Measurements from ENCODE around the gene IGF2R.

Gene IGF2R

GRCh38 chr6:159951772-159952171 is 17.1 kb upstream of the IGF2R start:
- TF ChIP-seq CTCF (IDR thresholded peaks at IDR 0.05; ENCODE audit: low read depth, low read length) = no peak
- DNase-seq (ENCODE audit: low read depth, low spot score) = no peak
- in situ Hi-C loops (cut with HindIII; ENCODE audit: low sequenced_read_pairs) = no loop called here
- H3K4me3 ChIP-seq (ENCODE audit: low read depth, low read length) = no peak overlapping the region

GRCh38 chr6:159952289-159953005 is 16.4 kb upstream of the IGF2R start:
- no peak for TF ChIP-seq CTCF (IDR thresholded peaks at IDR 0.05; ENCODE audit: low read depth, low read length)
- H3K4me3 ChIP-seq (ENCODE audit: low read depth, low read length) = no peak overlapping the region
- DNase-seq (ENCODE audit: low read depth, low spot score) = no peak
- in situ Hi-C loops (cut with HindIII; ENCODE audit: low sequenced_read_pairs) = no loop called here

GRCh38 chr6:159953091-159953601 is 15.7 kb upstream of the IGF2R start:
- H3K4me3 ChIP-seq (ENCODE audit: low read depth, low read length) = no peak overlapping the region
- no peak for TF ChIP-seq CTCF (IDR thresholded peaks at IDR 0.05; ENCODE audit: low read depth, low read length)
- peak; percentile 33 for DNase-seq (ENCODE audit: low read depth, low spot score)
- in situ Hi-C loops (cut with HindIII; ENCODE audit: low sequenced_read_pairs) = no loop called here

- in situ Hi-C loops (cut with HindIII; ENCODE audit: low sequenced_read_pairs) = no loop called here
- no peak overlapping the region for H3K4me3 ChIP-seq (ENCODE audit: low read depth, low read length)
- no peak for TF ChIP-seq CTCF (IDR thresholded peaks at IDR 0.05; ENCODE audit: low read depth, low read length)
- DNase-seq (ENCODE audit: low read depth, low spot score) = no peak
Observed at GRCh38 chr6:159955945-159956361, 12.9 kb upstream of the IGF2R start.

- no peak for DNase-seq (ENCODE audit: low read depth, low spot score)
- TF ChIP-seq CTCF (IDR thresholded peaks at IDR 0.05; ENCODE audit: low read depth, low read length) = no peak
- no peak overlapping the region for H3K4me3 ChIP-seq (ENCODE audit: low read depth, low read length)
- in situ Hi-C loops (cut with HindIII; ENCODE audit: low sequenced_read_pairs) = no loop called here
Observed at GRCh38 chr6:159957071-159957673, 11.7 kb upstream of the IGF2R start.

GRCh38 chr6:159959165-159959975 is 9.5 kb upstream of the IGF2R start:
- no peak for DNase-seq (ENCODE audit: low read depth, low spot score)
- TF ChIP-seq CTCF (IDR thresholded peaks at IDR 0.05; ENCODE audit: low read depth, low read length) = no peak
- in situ Hi-C loops (cut with HindIII; ENCODE audit: low sequenced_read_pairs) = no loop called here
- H3K4me3 ChIP-seq (ENCODE audit: low read depth, low read length) = no peak overlapping the region

All from astrocyte of the spinal cord (primary cell).